ENCODE measurements around the gene FPR3.

Gene FPR3

DNA sequence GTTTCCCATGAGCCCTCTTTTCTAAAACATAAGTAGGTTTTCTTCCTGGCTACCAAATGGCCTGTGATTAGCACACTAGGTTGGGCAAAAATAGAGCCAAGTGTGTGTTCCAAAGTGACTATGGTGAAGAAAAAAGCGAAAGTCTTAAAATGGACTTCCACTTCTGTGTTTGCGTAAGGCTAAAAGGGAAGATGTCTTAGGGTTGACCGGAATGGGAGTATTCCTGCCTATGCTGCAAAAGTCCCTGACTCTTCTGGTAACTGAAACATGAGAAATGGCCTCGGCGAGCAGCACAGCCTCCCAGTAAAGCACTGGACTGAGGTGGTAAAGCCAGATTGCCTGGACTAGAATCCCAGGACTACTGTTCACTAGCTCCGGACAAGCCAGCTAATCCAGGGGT is 40.8 kb upstream of the FPR3 start:
- TF ChIP-seq, protein P1, sequence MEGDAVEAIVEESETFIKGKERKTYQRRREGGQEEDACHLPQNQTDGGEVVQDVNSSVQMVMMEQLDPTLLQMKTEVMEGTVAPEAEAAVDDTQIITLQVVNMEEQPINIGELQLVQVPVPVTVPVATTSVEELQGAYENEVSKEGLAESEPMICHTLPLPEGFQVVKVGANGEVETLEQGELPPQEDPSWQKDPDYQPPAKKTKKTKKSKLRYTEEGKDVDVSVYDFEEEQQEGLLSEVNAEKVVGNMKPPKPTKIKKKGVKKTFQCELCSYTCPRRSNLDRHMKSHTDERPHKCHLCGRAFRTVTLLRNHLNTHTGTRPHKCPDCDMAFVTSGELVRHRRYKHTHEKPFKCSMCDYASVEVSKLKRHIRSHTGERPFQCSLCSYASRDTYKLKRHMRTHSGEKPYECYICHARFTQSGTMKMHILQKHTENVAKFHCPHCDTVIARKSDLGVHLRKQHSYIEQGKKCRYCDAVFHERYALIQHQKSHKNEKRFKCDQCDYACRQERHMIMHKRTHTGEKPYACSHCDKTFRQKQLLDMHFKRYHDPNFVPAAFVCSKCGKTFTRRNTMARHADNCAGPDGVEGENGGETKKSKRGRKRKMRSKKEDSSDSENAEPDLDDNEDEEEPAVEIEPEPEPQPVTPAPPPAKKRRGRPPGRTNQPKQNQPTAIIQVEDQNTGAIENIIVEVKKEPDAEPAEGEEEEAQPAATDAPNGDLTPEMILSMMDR (IDR thresholded peaks at IDR 0.05) = no peak

DNA sequence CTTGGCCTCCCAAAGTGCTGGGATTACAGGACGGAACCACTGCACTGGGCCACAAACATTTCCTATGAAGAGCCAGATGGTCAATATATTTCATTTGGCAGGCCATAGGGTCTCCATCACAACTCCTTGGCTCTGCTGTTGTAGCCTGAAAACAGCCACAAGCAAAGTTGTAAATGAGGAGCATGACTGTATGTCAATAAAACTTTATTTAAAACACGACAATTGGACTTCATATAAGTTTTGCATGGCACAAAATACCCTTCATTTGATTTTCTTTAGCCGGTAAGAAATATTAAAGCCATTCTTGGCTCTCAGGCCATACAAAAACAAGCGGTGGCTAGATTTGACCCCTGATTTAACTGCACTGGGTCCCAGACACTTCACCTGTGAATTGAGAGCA is 40.2 kb upstream of the FPR3 start:
- H3K4me1 ChIP-seq = no peaks in the 10 kb centered on the region
- TF ChIP-seq, protein P1 (IDR thresholded peaks at IDR 0.05) = no peak
- no peak for DNase-seq
- H3K27ac ChIP-seq = no peak overlapping the region
- no peaks in the 10 kb centered on the region for H3K9me3 ChIP-seq
- no peak overlapping the region for H3K4me3 ChIP-seq
- H3K36me3 ChIP-seq = no peaks in the 10 kb centered on the region
- H3K27me3 ChIP-seq = no peaks in the 10 kb centered on the region
- intact Hi-C loops (cut with DNase I; ENCODE audit: low total_unique reads) = no loop called here

More for the DNA sequence above, 40.8 kb upstream of the FPR3 start:
- no peaks in the 10 kb centered on the region for H3K9me3 ChIP-seq
- no peak for DNase-seq
- intact Hi-C loops (cut with DNase I; ENCODE audit: low total_unique reads) = no loop called here
- no peak overlapping the region for H3K4me3 ChIP-seq
- H3K27me3 ChIP-seq = no peaks in the 10 kb centered on the region
- no peaks in the 10 kb centered on the region for H3K36me3 ChIP-seq
- H3K27ac ChIP-seq = no peak overlapping the region
- no peaks in the 10 kb centered on the region for H3K4me1 ChIP-seq

DNA sequence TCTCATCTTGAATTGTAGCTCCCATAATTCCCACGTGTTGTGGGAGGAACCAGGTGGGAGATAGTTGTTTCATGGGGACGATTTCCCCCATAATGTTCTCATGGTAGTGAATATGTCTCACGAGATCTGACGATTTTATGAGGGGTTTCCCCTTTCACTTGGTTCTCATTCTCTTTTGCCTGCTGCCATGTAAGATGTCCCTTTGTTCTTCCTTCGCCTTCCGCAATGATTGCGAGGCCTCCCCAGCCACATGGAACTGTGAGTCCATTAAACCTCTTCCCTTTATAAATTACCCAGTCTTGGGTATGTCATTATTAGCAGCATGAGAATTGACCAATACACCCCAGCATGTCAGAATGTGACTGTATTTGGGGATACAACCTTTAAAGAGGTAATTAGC is 39.4 kb upstream of the FPR3 start:
- no peak overlapping the region for H3K27ac ChIP-seq
- no peaks in the 10 kb centered on the region for H3K36me3 ChIP-seq
- intact Hi-C loops (cut with DNase I; ENCODE audit: low total_unique reads) = no loop called here
- H3K27me3 ChIP-seq = no peaks in the 10 kb centered on the region
- H3K4me1 ChIP-seq = no peaks in the 10 kb centered on the region
- no peak for DNase-seq
- no peak overlapping the region for H3K4me3 ChIP-seq
- H3K9me3 ChIP-seq = no peaks in the 10 kb centered on the region
- TF ChIP-seq, protein P1 (IDR thresholded peaks at IDR 0.05) = no peak

DNA sequence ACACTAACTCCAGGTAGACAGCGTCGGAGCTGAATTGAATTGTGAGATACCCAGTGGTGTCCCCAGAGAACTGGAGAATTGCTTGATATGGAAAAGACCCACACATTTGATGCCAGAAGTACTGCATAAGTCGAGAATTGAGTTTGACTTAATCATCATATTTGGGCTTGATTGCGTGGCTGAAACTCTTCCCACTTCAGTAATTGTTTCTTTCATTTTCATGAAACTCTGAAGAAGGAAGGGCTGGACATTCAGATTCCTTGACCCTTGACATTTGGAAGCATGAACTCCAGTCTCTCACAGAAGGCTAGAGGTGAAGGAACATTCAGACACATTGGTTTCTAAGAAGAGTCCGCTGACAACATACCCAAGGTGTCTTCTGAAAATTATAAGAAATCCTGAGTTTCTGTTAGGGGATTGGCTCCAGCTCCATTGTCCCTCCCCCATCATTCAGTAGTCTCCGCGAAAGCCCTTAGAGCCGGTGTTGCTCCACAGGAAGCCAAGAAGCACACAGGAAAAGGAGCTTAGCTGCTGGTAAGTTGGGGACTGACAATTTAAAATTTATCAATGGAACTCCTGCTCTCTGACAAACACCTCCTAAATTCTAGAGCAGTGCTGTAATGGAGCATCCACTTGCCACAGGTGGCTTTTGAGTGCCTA is 34.1 kb upstream of the FPR3 start, which contains the start of gene FPR2:
Gene FPR2 (plus strand): TSS at position 484 of the 660 bp plus-strand sequence. CDS start 7,479 bp downstream, outside the sequence.
- TF ChIP-seq, protein P1 (IDR thresholded peaks at IDR 0.05) = no peak
- peaks cover 0 to 11% of the 10 kb centered on the region in 2 donors for H3K27me3 ChIP-seq
- H3K36me3 ChIP-seq = no peaks in the 10 kb centered on the region
- no peak for DNase-seq
- H3K4me1 ChIP-seq = no peaks in the 10 kb centered on the region
- no peak within 1 kb of the TSS for H3K4me3 ChIP-seq
- no peak within 1 kb of the TSS for H3K27ac ChIP-seq
- intact Hi-C loops (cut with DNase I; ENCODE audit: low total_unique reads) = no loop called here
- no peaks in the 10 kb centered on the region for H3K9me3 ChIP-seq

DNA sequence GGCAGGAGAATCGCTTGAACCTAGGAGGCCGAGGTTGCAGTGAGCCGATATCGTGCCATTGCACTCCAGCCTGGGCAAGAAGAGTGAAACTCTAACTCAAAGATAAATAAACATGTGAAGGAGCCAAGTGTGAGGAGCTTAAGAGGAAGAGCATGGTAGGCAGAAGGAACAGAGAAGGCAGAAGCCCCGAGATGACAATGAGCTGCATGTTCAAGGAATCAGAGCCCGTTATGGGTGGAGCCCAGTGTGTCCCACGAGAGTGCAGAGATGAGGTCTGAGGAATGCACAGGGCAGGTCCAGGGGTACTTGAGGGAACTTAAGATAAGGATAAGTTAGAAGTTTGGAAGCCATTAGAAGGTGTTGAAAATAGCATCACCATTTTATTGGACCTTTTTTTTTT is 33.3 kb upstream of the FPR3 start:
- H3K27ac ChIP-seq = no peak overlapping the region
- H3K4me3 ChIP-seq = no peak overlapping the region
- no peak for DNase-seq
- peaks cover 0 to 11% of the 10 kb centered on the region in 2 donors for H3K27me3 ChIP-seq
- intact Hi-C loops (cut with DNase I; ENCODE audit: low total_unique reads) = no loop called here
- H3K9me3 ChIP-seq = no peaks in the 10 kb centered on the region
- H3K36me3 ChIP-seq = no peaks in the 10 kb centered on the region
- TF ChIP-seq, protein P1 (IDR thresholded peaks at IDR 0.05) = no peak
- H3K4me1 ChIP-seq = no peaks in the 10 kb centered on the region

Measured in tibial artery (tissue), 4 donors.